HG02623 (cell line): ENCODE data around the gene TRIM45.
"Not testable (repeated sequence)": the region's sequence is repeated elsewhere in the genome, so short reads cannot be mapped to it uniquely, and the experiment has no call there.

Experiments used
- ATAC-seq: cut with Tn5 transposase; IDR thresholded peaks from one replicate; pipeline ENCODE4 v1.9.1; 2021; ENCODE audit warnings: moderate library complexity; ENCODE audit not compliant: unreplicated experiment

TRIM45 gene

DNA sequence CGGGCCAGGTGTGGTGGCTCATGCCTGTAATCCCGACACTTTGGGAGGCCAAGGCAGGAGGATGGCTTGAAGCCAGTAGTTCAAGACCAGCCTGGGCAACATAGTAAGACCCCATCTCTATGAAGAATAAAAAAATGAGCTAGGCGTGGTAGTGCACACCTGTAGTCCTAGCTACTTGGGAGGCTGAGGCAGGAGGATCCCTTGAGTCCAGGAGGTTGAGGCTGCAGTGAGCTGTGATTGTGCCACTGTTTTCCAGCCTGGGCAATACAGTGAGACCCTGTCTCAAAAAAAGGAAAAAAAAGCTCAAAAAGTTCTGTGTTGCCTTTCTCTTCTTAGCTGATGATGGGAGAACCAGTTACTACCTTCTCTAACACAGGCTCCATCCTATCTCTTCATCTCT is 19.7 kb downstream of the TRIM45 start:
- not testable (repeated sequence) for ATAC-seq

DNA sequence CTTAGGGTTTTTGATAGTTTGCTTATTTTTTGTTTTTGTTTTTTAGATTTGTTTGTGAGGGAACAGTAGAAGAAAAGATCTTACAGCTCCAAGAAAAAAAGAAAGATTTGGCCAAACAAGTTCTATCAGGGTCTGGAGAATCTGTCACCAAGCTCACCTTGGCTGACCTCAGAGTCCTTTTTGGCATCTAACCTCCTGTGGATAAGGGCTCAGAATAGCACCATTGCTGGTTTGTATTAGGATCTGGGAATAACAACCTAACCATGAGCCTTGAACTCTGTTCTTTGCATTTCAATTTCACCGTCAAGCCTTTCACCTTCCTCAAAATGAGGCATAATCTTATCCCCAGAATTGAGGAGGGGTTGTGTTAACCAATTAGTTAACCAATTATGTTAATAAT is 20.2 kb downstream of the TRIM45 start:
- no peak for ATAC-seq

DNA sequence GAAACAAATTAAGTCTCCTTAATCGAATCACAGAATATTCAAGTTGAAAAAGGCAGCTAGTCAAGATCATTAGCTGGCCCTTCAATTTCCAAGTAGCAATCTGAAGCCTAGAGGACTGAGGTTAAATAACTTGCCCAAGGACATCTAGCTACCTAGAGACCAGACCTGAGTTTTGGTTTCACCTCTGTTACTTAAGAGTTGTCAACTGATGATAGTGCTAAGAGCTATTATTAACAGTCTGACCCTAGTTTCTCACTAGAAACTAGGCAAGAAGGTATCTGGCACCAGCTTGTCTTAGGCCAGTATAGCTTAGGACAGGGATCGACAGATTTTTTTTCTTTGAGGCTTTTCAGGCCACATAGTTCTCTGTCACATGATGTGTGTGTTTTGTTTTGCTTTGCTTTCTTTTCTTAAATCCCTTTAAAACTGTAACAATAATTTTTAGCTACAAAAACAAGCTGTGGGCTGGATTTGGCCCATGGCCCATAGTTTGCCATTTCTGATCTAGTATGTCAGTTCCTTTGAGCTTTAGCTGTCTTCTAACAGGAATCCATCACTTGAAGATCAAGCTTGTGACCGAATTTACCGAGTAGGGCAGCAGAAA is 23.2 kb downstream of the TRIM45 start:
- ATAC-seq: no peak

DNA sequence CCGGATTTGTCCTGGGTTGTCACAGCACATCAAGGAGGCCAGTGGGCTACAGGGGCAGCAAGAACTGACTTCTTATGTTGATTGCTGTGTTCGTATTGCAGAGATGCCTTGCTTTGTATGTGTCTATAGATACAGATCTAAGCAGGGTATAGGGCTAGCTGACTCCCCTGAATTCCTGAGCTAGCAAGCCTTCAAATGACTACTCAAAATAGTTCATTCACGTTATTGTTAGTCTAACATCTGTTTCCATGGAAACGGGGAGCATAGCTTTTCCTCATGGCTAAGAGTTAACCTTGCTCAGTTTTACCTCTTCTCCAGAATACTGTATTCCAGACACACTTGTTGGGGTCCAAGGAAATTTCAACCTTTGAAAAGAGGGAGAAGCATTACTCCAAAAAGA is 24.1 kb downstream of the TRIM45 start:
- no peak for ATAC-seq

DNA sequence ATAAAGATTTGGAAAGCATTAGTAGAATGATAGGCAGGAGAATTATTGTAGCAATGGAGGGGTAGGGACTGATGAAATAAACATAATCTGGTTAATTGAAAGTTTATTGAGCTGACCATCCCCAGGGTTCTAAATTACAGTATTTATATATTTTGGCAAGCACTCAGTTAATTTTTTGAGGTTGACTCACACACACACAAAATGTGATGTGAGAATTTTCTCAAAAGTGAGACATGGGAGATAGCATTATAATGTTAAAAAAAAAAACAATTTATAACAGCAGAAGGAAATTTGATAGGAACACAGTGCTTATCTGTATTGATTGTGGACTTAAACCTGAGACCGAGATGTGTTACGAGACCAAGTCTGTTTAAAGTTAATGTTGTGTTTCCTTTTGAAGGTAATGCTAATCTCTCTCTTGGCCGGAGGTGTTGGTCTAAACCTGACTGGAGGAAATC is 24.6 kb downstream of the TRIM45 start:
- no peak for ATAC-seq

DNA sequence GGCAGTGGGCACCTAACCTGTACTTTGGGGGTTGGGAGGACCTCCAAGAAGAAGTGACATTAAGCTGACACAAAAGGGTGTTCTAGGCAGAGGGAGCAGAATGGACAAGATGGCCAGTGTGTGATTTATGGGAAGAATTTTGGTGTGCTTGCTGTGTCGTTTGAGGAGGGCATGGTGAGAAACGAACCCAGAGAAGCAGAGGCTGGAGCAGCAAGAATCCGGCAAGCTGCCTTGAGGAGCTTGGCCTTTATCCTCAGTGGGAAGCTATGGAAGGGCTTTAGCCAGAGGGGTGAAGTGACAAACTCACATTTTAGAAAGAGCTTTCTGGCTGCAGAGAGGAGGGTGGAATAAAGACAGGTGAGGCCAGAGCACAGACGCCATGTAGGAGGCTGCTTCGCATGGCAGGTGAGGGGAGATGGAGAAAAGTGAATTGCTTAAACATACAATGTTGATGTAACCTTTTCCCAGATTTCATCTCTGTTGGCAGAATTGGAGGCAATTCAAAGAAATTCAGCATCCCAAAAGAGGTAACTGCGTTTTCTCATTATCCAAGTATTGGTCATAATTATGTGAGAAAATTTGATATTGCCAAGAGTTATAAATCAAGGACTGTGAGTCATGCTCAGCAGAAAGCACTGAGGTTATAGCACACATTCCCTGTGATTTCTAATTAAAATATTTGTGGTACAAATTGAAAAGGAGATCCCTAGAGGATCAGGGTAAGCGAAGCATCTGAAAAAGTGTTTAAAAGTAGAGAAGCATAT is 26.5 kb downstream of the TRIM45 start:
- ATAC-seq: no peak

DNA sequence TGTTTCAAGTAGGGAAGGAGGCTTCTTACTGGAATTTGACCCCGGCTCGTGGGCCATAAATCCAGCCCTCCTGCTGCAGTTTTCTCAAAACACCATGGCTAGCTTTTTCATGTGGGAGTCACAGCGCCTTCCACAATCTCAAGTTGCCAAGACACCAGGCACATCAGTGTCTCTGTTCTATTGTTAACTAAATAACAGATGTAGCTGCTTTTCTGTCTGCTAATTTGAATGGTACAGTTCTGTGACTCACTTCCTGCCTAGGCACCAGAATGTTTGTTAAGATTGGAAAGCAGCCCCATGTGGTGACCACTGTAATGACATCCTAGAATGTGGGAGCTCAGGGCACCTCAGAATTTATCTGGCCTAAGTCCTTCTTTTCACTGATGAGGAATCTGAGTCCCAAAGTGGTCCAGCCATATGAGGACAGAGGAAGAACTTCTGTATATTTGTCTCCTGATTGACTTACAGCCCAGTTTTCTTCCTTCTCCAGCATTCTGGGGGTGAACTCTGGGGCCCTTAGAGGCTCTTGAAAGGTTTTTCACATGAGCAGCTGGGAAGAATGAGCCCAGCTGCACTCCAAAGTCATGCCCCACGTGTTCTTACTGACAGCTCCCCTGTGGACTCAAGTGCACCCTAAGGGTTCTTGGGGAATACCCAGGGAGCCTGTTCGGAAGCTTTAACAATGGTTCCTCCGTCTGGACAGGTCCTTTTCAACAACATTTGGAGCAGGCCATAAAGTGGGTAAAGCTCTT is 27.5 kb downstream of the TRIM45 start:
- peak; percentile 70 for ATAC-seq

DNA sequence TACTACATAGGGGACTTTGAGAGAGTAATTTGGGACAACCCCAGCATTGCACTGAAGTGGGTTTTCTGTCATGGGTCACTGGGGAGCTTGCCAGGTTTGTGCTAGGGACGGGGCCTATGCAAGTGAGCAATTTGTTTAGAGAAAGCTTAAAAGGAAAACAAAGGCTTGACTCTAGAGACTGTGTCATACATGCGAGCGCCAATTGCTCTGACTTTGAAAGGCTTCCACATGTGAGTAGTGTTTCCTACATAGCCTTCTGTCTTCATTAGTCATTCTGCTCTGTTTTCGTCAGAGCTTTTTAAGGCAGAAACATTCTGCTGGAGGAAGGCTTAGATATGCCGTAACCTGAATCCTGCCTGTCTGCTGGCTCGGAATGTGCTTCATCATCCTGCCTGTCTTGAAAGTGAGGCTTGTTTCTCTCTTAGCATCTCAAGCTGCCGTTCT is 28.4 kb downstream of the TRIM45 start:
- ATAC-seq: no peak

DNA sequence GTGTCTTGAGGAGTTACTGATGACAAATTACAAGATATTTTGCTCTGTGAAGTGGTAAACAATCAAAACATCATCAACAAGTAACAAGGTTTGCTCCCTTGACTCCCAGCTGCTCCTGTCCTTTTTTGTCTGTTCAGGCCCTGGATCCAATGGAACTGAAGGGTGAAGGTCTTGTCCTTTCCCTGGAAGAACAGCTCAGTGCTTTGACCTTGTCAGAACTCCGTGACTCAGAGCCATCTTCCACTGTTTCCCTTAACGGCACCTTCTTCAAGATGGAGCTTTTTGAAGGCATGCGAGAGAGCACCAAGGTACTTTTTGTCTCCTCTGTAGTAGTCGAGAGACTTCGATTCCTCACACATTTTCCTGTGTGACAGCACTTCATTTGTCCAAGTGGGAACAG is 29.0 kb downstream of the TRIM45 start:
- no peak for ATAC-seq

DNA sequence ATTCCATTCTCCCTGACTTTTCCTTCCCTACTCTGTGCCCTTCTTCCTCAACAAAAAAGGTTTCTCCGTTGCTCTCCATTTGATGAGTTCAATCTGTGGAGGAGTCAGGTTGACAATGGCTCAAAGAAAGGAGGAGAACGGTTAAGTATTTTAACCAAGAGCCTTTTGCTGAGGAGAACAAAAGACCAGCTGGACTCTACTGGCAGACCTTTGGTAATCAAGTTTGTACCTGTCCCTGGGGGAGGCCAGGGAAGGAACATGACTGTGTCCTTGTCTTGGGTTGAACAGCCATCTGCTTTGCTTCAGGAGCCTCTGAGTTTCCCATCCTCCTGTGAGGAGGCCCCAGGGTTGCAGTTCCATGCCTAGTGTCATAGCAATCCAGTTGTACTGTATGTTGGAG is 31.6 kb downstream of the TRIM45 start:
- ATAC-seq: no peak

DNA sequence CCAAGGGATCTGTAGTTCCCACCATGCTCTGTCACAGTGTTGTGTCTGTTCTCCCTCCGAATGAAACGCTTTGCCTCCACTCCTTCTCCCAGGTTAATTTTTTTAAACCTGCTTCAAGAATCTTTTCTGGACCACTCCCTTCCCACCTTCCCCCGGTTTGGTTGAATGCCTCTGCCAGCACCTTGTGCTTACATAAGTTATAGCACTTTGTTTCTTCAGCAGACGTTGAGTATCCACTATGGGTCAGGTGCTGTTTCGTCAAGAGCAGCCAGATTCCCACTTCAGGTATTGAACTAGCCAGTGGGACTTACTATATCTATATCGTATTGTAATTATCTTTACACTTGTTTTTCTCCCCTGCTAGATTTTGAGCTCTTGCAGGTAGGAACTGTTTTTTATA is 33.9 kb downstream of the TRIM45 start:
- no peak for ATAC-seq

DNA sequence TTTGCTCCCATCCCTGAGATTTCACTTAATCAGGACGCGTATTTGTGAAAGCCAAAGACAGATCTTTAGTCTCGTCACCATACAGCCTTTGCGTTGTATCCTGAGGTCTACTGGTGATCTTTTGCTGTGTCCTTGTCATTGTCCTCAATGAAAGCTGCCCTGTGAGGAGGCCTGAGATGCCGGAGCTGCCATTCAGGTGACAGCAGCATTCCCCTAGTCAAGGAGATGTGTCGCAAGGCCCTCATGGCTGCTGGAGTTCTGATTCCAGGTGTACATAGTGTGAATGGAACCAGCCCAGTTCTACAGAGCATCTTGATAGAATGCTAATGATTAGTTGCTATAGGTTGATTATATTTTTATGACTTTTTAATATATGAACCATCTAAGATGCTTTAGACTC is 37.3 kb downstream of the TRIM45 start:
- no peak for ATAC-seq

DNA sequence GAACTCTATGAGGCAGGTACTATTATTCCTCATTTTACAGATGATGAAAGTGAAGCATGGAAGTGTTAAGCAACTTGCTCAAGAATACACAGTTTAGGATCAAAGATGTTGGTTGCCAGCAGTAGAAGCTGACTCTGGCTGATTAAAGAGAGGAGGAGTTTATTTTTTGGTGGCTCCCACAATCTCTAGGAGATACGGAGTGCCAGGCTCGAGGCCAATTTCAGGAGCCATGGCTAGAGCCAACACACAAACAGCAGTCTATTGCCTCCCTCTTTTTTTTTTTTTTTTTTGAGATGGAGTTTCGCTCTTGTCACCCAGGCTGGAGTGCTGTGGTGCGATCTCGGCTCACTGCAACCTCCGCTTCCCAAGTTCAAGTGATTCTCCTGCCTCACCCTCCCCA is 41.8 kb downstream of the TRIM45 start:
- no peak for ATAC-seq

DNA sequence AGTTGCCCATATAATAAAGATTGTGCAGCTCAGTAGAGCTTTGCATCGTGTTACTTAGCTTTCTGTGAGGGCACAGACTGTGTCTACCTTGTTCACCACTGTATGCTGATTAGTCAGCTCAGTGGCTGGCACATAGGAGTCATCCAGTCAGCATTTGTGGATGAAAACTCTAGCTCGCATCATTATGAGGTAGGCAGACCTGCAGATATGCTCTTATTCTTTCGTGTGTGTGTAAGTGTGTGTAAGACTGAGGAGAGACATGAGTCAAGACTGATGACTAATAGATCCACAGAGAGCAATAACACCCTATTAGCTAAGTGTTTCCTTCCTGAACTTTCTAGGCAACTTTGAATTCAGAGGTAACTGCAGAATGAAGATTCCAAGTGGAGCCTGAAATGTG is 44.3 kb downstream of the TRIM45 start:
- ATAC-seq: no peak

DNA sequence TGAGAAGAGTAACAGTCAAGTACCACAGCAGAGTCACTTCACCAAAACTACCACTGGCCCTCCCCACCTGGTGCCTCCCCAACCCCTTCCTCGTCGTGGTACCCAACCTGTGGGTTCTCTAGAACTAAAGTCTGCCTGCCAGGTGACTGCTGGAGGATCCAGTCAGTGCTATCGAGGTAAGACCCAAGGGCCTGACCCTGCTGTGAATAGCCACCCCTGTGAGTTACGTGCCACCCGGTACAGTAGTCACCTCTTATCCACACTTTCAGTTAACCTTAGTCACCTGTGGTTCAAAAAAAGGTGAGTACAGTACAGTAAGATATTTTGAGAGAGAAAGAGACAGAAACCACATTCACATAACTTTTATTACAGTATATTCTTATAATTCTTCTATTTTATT is 44.9 kb downstream of the TRIM45 start:
- no peak for ATAC-seq

DNA sequence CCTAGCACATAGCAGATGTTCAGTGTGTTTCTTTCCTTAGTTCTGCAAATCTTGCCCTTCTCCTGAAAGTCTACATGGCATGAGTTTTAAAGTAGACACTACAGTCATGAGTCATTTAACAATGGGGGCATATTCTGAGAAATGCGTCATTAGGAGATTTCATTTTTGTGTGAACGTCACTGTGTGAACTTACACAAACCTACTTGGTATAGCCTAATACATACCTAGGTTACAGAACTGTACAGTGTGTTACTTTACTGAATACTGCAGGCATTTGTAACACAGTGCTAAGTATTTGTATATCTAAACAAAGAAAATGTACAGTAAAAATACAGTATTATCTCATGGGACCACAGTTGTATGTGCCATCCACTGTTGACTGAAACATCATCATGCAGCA is 51.4 kb downstream of the TRIM45 start:
- no peak for ATAC-seq

DNA sequence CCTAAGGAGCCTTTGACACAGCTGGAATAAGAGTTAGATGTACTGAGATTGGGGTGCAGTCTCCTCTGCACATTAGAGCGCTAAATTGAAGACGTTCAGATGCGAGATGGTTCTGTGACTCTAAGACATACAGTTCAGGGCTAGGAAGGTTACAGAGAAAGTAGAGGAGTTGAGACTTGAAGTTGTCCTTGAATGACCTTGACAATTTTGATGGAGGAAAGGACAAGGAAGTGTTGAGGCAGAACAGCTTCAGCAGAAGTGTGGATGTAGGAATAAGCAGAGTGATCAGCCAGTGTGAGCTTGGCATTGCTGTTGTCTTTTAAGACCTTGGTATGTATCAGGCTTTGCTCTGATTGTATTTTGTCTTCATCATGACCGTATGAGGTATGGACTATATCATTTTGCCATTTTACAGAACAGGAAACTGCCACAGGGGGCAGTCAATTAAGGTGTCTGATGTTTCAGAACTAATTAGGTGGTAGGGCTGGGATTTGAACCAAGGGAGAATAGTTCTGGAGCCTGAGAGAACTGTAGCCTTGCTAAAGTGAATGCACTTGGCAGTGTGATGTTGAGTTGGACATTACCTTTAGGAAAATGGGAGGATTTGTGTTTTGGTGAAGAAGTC is 52.2 kb downstream of the TRIM45 start:
- ATAC-seq: no peak

DNA sequence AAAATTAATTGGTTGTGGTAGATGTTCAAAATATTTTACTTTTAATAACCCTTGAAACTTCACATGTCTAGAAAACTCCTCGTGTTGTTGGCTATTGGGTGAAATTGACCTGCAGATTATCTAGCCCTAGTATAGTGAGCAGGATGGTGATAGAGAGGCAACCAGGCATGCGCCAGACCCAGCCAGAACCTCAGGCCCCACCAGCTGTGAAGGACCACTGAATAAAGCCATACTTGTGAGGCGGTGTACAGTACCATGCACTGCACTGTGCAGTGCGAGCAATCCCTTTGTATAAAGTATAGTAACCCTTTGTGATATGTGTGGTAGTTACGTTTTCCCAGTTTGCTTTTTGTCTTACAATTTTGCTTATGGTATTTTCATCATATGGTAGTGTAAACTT is 53.0 kb downstream of the TRIM45 start:
- no peak for ATAC-seq

DNA sequence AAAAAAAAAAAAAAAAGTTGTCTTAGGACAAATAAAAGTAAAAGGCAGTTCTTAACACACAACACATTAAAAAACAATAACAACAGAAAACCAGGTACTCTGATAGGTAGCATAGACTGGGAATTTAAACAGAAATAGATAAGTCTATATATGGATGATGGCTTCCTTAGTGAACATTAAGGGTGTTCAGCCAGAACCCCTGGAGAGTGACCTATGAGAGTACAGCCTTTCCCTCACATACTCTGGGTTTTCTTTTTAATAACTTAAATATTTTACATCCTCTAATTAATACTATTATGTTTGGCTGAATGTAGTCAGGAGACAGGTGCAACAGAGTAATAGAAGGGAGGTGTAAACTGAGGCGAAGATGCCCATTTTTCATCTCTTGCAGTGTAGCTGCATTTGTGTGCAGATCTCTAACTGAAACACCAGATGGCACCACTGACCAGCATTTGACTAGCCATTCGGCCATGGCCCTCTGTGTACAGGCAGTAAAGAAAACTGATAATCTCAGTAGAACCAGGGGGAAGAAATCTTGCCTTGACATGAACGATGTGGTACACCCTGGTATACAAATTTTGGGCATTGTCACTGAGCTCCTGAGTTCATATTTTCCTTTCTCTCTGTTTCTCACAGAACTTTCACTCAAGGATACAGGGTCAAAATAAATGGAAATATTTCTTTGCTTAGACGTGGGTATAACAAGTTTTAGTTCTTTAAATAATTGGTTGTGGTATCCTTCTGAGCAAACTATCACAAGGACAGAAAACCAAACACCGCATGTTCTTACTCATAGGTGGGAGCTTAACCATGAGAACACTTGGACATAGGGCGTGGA is 53.8 kb downstream of the TRIM45 start:
- ATAC-seq: peak; percentile 76

DNA sequence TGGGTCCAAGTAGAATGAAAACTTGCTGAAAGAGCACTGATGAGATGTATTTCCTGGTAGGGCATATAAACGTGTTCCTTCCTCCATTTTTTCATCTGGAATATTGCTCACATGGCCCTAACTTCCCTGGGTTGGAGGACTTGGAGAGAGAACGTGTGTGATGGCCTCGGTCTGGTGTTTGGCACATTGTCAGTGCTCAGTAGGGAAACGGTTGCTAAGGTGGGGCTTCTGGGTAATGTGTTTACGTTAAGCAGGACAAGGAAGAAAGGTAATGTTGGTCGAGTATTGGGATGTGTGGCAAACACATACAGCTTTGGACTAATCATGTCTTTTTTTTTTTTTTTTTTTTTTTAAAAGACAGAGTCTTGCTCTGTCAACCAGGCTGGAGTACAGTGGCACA is 55.2 kb downstream of the TRIM45 start:
- no peak for ATAC-seq

DNA sequence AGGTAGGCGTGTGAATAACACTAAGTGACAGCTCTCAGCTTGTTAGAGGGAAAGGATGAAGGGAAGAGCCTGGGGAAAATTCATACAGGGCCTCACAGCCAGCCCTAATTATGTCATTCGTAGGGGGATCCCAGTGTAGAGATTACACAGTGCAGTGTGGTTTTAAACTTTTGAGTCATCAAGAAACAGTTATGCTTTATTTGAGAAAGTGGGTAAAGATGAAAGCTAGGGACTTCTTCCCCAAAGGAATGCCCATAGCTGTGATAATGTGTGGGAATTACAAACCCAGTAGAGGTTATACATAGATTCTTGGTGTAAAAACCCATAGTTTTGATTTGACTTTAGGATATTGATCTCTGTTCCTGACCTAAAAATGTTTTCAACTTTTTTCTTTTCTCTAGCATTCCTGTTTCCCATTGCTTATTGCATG is 59.5 kb downstream of the TRIM45 start:
- ATAC-seq: peak; percentile 25
